B cell (primary cell): ENCODE results near the gene TCF7. TPM values are rescaled to one million over a fixed set of nuclear protein-coding genes. Genes with fewer than 3 reads are reported as not detected.

Source experiments
- ATAC-seq: fragments of 200-7000 bp; cut with Tn5 transposase; one replicate; pipeline ENCODE4 v1.10.0; 2021; ENCODE audit warnings: low read depth, mild to moderate bottlenecking, moderate number of reproducible peaks, moderate library complexity
- CTCF ChIA-PET: fragments of 350-600 bp; sonication (Branson Sonifier 250); formaldehyde crosslinking; loops from one replicate; lab custom pipeline; 2021; ENCODE audit warnings: antibody characterized with exemption, inconsistent platforms; lab: Charles Lee
- POLR2A ChIA-PET: fragments of 350-600 bp; sonication (Branson Sonifier 250); formaldehyde crosslinking; loops from one replicate; lab custom pipeline; 2021; ENCODE audit warnings: antibody characterized with exemption; lab: Charles Lee
- DNase-seq: peaks from one replicate; pipeline ENCODE4 v3.0.0; 2013
- H2AFZ ChIP-seq: 2 replicates; pipeline ENCODE4 v1.6.1; 2012; ENCODE audit warnings: mild to moderate bottlenecking, low read depth, low read length; ENCODE audit not compliant: insufficient read depth, poor library complexity, severe bottlenecking
- H3K27ac ChIP-seq, 2 donors: 1 replicate in 1 of 2; 2 replicates in 1 of 2; pipeline ENCODE4 v1.5.1; 2012 to 2013; ENCODE audit warnings: low read length in 2 of 2, mild to moderate bottlenecking in 2 of 2, moderate library complexity in 1 of 2
- H3K27me3 ChIP-seq, 4 experiments: fragments of 200-600 bp in 1 of 4; sonication (generic) in 1 of 4; replicated peaks in 1 of 4; 1 replicate in 2 of 4; 2 replicates in 2 of 4; pipeline versions ENCODE4 v1.6.1 to v1.7.0; 2013 to 2016; ENCODE audit warnings: low read length in 3 of 4, mild to moderate bottlenecking in 2 of 4, mixed read lengths in 1 of 4, moderate library complexity in 1 of 4; ENCODE audit not compliant: insufficient read depth in 4 of 4, control insufficient read depth in 3 of 4; ENCODE audit errors: control extremely low read depth in 1 of 4
- H3K36me3 ChIP-seq, 2 experiments: replicated peaks in 1 of 2; 1 replicate in 1 of 2; 2 replicates in 1 of 2; pipeline versions ENCODE4 v1.6.1 to v1.7.1; 2013; ENCODE audit warnings: low read length in 1 of 2; ENCODE audit not compliant: insufficient read depth in 2 of 2, control insufficient read depth in 1 of 2; ENCODE audit errors: control extremely low read depth in 1 of 2, extremely low read depth in 1 of 2
- H3K4me1 ChIP-seq, 2 donors: fragments of 200-600 bp in 1 of 2; sonication (generic) in 1 of 2; 1 replicate in 1 of 2; 2 replicates in 1 of 2; pipeline versions ENCODE4 v1.5.1 to v1.6.1; 2013 to 2017; ENCODE audit warnings: low read length in 2 of 2; ENCODE audit not compliant: control insufficient read depth in 2 of 2, insufficient read depth in 2 of 2
- H3K4me2 ChIP-seq: replicated peaks from 2 replicates; pipeline ENCODE3; 2012; ENCODE audit warnings: mild to moderate bottlenecking, low read depth, low read length; ENCODE audit not compliant: poor library complexity, severe bottlenecking
- H3K4me3 ChIP-seq, 5 experiments: fragments of 200-600 bp in 1 of 5; sonication (generic) in 1 of 5; 1 replicate in 3 of 5; 2 replicates in 2 of 5; pipeline versions ENCODE4 v1.5.1 to v1.7.0; 2011 to 2016; ENCODE audit warnings: low read length in 4 of 5, mild to moderate bottlenecking in 4 of 5, low read depth in 2 of 5, control low read depth in 1 of 5, moderate library complexity in 1 of 5; ENCODE audit not compliant: insufficient read depth in 1 of 5; ENCODE audit errors: control extremely low read depth in 1 of 5, extremely low read depth in 1 of 5
- H3K79me2 ChIP-seq: fragments of 200-600 bp; sonication (generic); one replicate; pipeline ENCODE4 v1.6.0; 2016; ENCODE audit warnings: low read length; ENCODE audit not compliant: control insufficient read depth, insufficient read depth
- H3K9ac ChIP-seq: fragments of 200-600 bp; sonication (generic); 2 replicates; pipeline ENCODE4 v1.6.1; 2017; ENCODE audit warnings: mild to moderate bottlenecking, low read length, moderate library complexity
- H3K9me3 ChIP-seq, 3 donors: one replicate each; pipeline versions ENCODE4 v1.6.1 to v1.7.1; 2013; ENCODE audit warnings: low read length in 2 of 3; ENCODE audit not compliant: control insufficient read depth in 2 of 3, insufficient read depth in 1 of 3; ENCODE audit errors: control extremely low read depth in 1 of 3
- H4K20me1 ChIP-seq: 2 replicates; pipeline ENCODE4 v1.6.0; 2012; ENCODE audit warnings: mild to moderate bottlenecking, low read length; ENCODE audit not compliant: insufficient read depth, control insufficient read depth, poor library complexity, severe bottlenecking
- H3K27ac Mint-ChIP-seq: one replicate; pipeline ENCODE4 v1.8.0; 2021; ENCODE audit warnings: mixed read lengths
- H3K27me3 Mint-ChIP-seq: one replicate; pipeline ENCODE4 v1.8.0; 2021; ENCODE audit warnings: mixed read lengths
- H3K4me1 Mint-ChIP-seq: one replicate; pipeline ENCODE4 v1.8.0; 2021; ENCODE audit warnings: mixed read lengths
- H3K4me3 Mint-ChIP-seq: one replicate; pipeline ENCODE4 v1.8.0; 2021; ENCODE audit warnings: mixed read lengths
- H3K9me3 Mint-ChIP-seq: one replicate; pipeline ENCODE4 v1.8.0; 2022; ENCODE audit warnings: mixed read lengths; ENCODE audit not compliant: insufficient read depth
- EZH2 ChIP-seq: IDR thresholded peaks from 2 replicates; pipeline ENCODE4 v1.6.1; 2012; ENCODE audit warnings: borderline replicate concordance, low read depth, mild to moderate bottlenecking, moderate library complexity, low read length; ENCODE audit not compliant: insufficient read depth, poor library complexity, severe bottlenecking
- WGBS: methylation state at CpG from one replicate; pipeline ENCODE4 v1.1.5; 2013; ENCODE audit warnings: missing lambda C conversion rate; ENCODE audit not compliant: insufficient coverage; 5-methylcytosine and 5-hydroxymethylcytosine counted together
- intact Hi-C: fragments of 100-400 bp; cut with micrococcal nuclease; formaldehyde crosslinking; loops from one replicate; pipeline ENCODE4 v1.10.0; 2022
- polyA minus RNA-seq: library from RNA; depleted of rRNA, polyadenylated mRNA; stranded (reverse); fragments of >200 nt; gene quantifications from 2 replicates; pipeline ENCODE4 v1.2.3, GENCODE V29; 2012
- polyA plus RNA-seq: library from polyadenylated mRNA; depleted of rRNA; stranded (reverse); fragments of >200 nt; gene quantifications from 2 replicates; pipeline ENCODE4 v1.2.3, GENCODE V29; 2012
- total RNA-seq, 2 donors: library from RNA; stranded (reverse); fragments of 120-200 nt in 1 of 2; gene quantifications; 1 replicate in 1 of 2; 2 replicates in 1 of 2; pipeline versions ENCODE4 v1.2.3 to v1.2.4, GENCODE V29; 2013 to 2022
- TF ChIP-seq, protein P1 (sequence below): fragments of 200-600 bp; IDR thresholded peaks from one replicate; pipeline ENCODE4 v1.8.0; 2022; ENCODE audit warnings: antibody characterized with exemption, mild to moderate bottlenecking

The TCF7 gene
- total RNA-seq (58.8 and 61.1 TPM in 2 replicates), polyA plus RNA-seq (16.4 and 26.8 TPM in 2 replicates), polyA minus RNA-seq (14.1 and 36.2 TPM in 2 replicates)
- 12.0 TPM for total RNA-seq (2013)

DNA sequence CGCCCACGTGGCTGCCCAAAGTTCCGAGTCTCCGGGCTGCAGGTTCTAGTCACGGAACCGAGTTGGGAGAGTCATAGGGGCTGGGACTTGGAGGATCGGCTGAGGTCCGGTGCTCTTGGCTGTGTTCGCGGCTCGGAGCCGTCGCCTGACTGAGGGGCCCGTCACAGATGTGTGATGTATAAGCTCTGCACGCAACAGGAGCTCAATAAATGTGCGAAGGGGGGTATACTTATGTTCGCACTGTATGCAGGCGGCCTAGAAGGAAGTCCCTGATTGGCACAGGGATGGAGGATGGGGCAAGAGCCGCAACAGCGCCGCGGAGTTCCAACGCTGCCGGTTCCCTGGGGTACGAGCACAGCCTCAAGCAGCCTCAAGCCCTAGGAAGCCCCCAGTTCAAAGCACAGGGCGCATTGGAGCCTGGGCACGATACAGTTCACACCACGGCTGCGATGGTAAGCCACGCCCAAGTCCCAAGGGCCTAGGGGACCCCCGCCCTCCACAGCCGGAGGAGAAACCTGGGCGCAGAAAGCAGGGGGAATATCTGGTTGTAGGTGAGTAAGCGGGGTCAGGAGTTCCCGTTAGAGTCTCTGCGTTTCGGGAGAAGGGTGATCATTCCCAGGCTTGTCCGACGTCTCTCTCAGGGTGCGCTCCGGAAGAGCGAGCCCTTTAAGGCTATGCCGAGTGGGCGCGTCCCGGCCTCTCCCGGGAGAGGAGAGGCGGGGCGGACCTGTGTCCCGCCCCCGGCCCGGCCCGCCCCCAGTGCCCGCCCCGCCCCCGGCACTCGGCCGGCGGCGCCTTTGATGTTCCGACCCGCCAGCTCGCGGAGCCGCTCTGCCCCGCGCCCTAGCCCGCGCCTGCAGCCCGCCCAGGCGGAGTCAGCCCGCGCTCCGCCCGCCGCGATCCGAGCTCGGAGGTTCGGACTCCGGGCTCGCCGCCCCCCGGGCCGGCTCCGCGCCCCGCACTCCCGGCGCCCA lies at the start of gene TCF7:
TSS of gene TCF7 (plus strand) at position 780 of the 974 bp plus-strand sequence. CDS start 226 bp downstream, outside the sequence.
- under 1% methylated on average over 84 of the region's 90 CpGs for WGBS
- H3K4me2 ChIP-seq, result peak within 1 kb of the TSS; percentile 97
- peak within 1 kb of the TSS; percentile 81 for H2AFZ ChIP-seq
- peaks cover 0 to 10% (median 0%) of the 10 kb centered on the region in 3 donors for H3K9me3 ChIP-seq
- no peak for TF ChIP-seq EZH2
- TF ChIP-seq, protein P1, sequence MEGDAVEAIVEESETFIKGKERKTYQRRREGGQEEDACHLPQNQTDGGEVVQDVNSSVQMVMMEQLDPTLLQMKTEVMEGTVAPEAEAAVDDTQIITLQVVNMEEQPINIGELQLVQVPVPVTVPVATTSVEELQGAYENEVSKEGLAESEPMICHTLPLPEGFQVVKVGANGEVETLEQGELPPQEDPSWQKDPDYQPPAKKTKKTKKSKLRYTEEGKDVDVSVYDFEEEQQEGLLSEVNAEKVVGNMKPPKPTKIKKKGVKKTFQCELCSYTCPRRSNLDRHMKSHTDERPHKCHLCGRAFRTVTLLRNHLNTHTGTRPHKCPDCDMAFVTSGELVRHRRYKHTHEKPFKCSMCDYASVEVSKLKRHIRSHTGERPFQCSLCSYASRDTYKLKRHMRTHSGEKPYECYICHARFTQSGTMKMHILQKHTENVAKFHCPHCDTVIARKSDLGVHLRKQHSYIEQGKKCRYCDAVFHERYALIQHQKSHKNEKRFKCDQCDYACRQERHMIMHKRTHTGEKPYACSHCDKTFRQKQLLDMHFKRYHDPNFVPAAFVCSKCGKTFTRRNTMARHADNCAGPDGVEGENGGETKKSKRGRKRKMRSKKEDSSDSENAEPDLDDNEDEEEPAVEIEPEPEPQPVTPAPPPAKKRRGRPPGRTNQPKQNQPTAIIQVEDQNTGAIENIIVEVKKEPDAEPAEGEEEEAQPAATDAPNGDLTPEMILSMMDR, result no peak
- CTCF ChIA-PET, result interaction anchor here (1.2 to 7.6 kb wide), 4 partner anchors 14 to 75 kb away, joined by 4 to 84 read pairs (median 16); no protein-coding TSS in a partner anchor
- peak within 1 kb of the TSS; percentile 90 for H3K4me3 Mint-ChIP-seq
- H3K79me2 ChIP-seq, result no peaks in the 10 kb centered on the region
- DNase-seq (peak; percentile 86), ATAC-seq (peak; percentile 89)
- peak within 1 kb of the TSS; percentile 78 for H3K27ac Mint-ChIP-seq
- H3K9me3 Mint-ChIP-seq, result no peaks in the 10 kb centered on the region
- H4K20me1 ChIP-seq, result no peaks in the 10 kb centered on the region
- POLR2A ChIA-PET, result interaction anchor here (0.6 to 1.4 kb wide), 3 partner anchors 13 to 25 kb away, joined by 3 to 4 read pairs (median 4); no protein-coding TSS in a partner anchor
- H3K27me3 Mint-ChIP-seq, result peaks cover 14% of the 10 kb centered on the region
- intact Hi-C loops, result loop anchor here (1.0 to 2.0 kb wide), 2 partner anchors 14 to 19 kb away; no protein-coding TSS in a partner anchor
- peaks cover 19% of the 10 kb centered on the region for H3K4me1 Mint-ChIP-seq
- H3K4me3 ChIP-seq, result peak within 1 kb of the TSS; percentile 64 to 84 (median 82)
- peaks cover 0 to 38% (median 16%) of the 10 kb centered on the region in 4 experiments for H3K27me3 ChIP-seq
- peak within 1 kb of the TSS; percentile 73 for H3K9ac ChIP-seq
- no peaks in the 10 kb centered on the region for H3K36me3 ChIP-seq
- H3K27ac ChIP-seq, result peak within 1 kb of the TSS in 1 of 2 donors; percentile 36
- H3K4me1 ChIP-seq, result peaks cover 13 to 32% of the 10 kb centered on the region in 2 donors
